ENCODE data around the gene ACSF3. TPM values are rescaled to one million over a fixed set of nuclear protein-coding genes. Genes with fewer than 3 reads are reported as not detected.

ACSF3 gene
- total and polyA plus RNA-seq, 7 donors = 13.4 to 26.5 (median 16.2) TPM

GRCh38 chr16:89079434-89079980, 14.1 kb upstream of the ACSF3 start:
- intact Hi-C loops (cut with DNase I) = no loop called here
- H3K4me3 ChIP-seq = no peak overlapping the region

GRCh38 chr16:89080196-89080853, 13.3 kb upstream of the ACSF3 start:
- TF ChIP-seq CTCF (IDR thresholded peaks at IDR 0.05) = no peak
- Histone ChIP-seq H3K4me1 (no peaks in the 10 kb centered on the region), H3K36me3 (ENCODE audit: insufficient read depth in 1 of 2, low read depth in 1 of 2) (no peaks in the 10 kb centered on the region), H3K27me3 (ENCODE audit: insufficient read depth in 3 of 3, low read length in 2 of 3) (peaks cover 0 to 38% (median 10%) of the 10 kb centered on the region in 3 donors), H3K27ac (no peak overlapping the region), H3K4me3 (no peak overlapping the region), H3K9me3 (no peaks in the 10 kb centered on the region)
- ATAC-seq = peak in 1 of 4 donors; percentile 25
- no peak for DNase-seq
- intact Hi-C loops (cut with DNase I) = no loop called here
- 36 to 53% (median 38%) methylated on average over 30 to 33 of the region's 33 CpGs for WGBS, 3 donors

More at GRCh38 chr16:89079434-89079980, 14.1 kb upstream of the ACSF3 start:
- no peak for TF ChIP-seq CTCF (IDR thresholded peaks at IDR 0.05)
- no peaks in the 10 kb centered on the region for H3K9me3 ChIP-seq
- H3K27ac ChIP-seq = no peak overlapping the region
- H3K36me3 ChIP-seq (ENCODE audit: insufficient read depth in 1 of 2, low read depth in 1 of 2) = no peaks in the 10 kb centered on the region
- 43 to 58% (median 45%) methylated on average over 19 of the region's 19 CpGs for WGBS, 3 donors
- H3K27me3 ChIP-seq (ENCODE audit: insufficient read depth in 3 of 3, low read length in 2 of 3) = peaks cover 0 to 30% (median 6%) of the 10 kb centered on the region in 3 donors
- no peaks in the 10 kb centered on the region for H3K4me1 ChIP-seq
- ATAC-seq (no peak), DNase-seq (no peak)

- ATAC-seq = no peak
- 79 to 80% (median 79%) methylated on average over 12 to 13 of the region's 13 CpGs for WGBS, 3 donors
These were observed 12.1 kb upstream of the ACSF3 start for GRCh38 chr16:89081556-89081955.

GRCh38 chr16:89084411-89084810, 9.2 kb upstream of the ACSF3 start:
- H3K9me3 ChIP-seq = no peaks in the 10 kb centered on the region
- TF ChIP-seq CTCF (IDR thresholded peaks at IDR 0.05) = no peak
- H3K27ac ChIP-seq = no peak overlapping the region
- H3K4me1 ChIP-seq = no peaks in the 10 kb centered on the region
- DNase-seq (no peak), ATAC-seq (no peak)
- 23 to 43% (median 30%) methylated on average over 12 of the region's 12 CpGs for WGBS, 3 donors
- no peaks in the 10 kb centered on the region for H3K36me3 ChIP-seq (ENCODE audit: insufficient read depth in 1 of 2, low read depth in 1 of 2)
- H3K4me3 ChIP-seq = no peak overlapping the region
- intact Hi-C loops (cut with DNase I) = no loop called here
- H3K27me3 ChIP-seq (ENCODE audit: insufficient read depth in 3 of 3, low read length in 2 of 3) = peaks cover 0 to 73% (median 21%) of the 10 kb centered on the region in 3 donors

More at GRCh38 chr16:89081556-89081955, 12.1 kb upstream of the ACSF3 start:
- Histone ChIP-seq H3K27me3 (ENCODE audit: insufficient read depth in 3 of 3, low read length in 2 of 3) (peaks cover 0 to 50% (median 18%) of the 10 kb centered on the region in 3 donors), H3K27ac (no peak overlapping the region), H3K9me3 (no peaks in the 10 kb centered on the region), H3K4me3 (no peak overlapping the region), H3K4me1 (no peaks in the 10 kb centered on the region), H3K36me3 (ENCODE audit: insufficient read depth in 1 of 2, low read depth in 1 of 2) (no peaks in the 10 kb centered on the region)
- no peak for TF ChIP-seq CTCF (IDR thresholded peaks at IDR 0.05)
- intact Hi-C loops (cut with DNase I) = no loop called here
- no peak for DNase-seq
